ENCODE results near the gene TBC1D22A. TPM values are rescaled to one million over a fixed set of nuclear protein-coding genes. Genes with fewer than 3 reads are reported as not detected.

Gene TBC1D22A
- total RNA-seq, 1 experiment from 2014 or later = 20.9 TPM

GRCh38 chr22:47129902-47130635 is 367.6 kb downstream of the TBC1D22A start:
- intact Hi-C loops (cut with micrococcal nuclease) = no loop called here
- BruUV-seq (replicated peaks) = no TSS peak
- Histone ChIP-seq H3K4me2 (ENCODE audit: low read length) (peak overlapping the region; percentile 77), H3K36me3 (ENCODE audit: control insufficient read depth in 1 of 2, insufficient read depth in 2 of 2, low read length in 2 of 2) (no peaks in the 10 kb centered on the region), H3K9me2 (ENCODE audit: insufficient read depth) (no peaks in the 10 kb centered on the region), H3K27me3 (ENCODE audit: insufficient read depth, low read length) (no peaks in the 10 kb centered on the region), H3K79me2 (ENCODE audit: insufficient read depth, low read length) (no peaks in the 10 kb centered on the region), H3K4me1 (ENCODE audit: control insufficient read depth in 1 of 2, insufficient read depth in 2 of 2, low read length in 2 of 2) (peaks cover 22 to 42% of the 10 kb centered on the region in 2 experiments), H3K9ac (ENCODE audit: low read length) (peak overlapping the region; percentile 63), H3K4me3 (replicated peaks in 1 of 2; ENCODE audit: low read depth in 1 of 2, low read length in 2 of 2) (peak overlapping the region; percentile 28 to 44), H2AFZ (ENCODE audit: low read depth, low read length, poor library complexity, severe bottlenecking) (no peak overlapping the region), H3K9me3 (ENCODE audit: control insufficient read depth in 1 of 2, insufficient read depth in 1 of 2, low read depth in 1 of 2, low read length in 2 of 2) (no peaks in the 10 kb centered on the region), H3K27ac (ENCODE audit: low read depth, low read length) (peak overlapping the region; percentile 79), H4K20me1 (ENCODE audit: insufficient read depth) (no peaks in the 10 kb centered on the region)
- POLR2A ChIA-PET = no interaction called here
- DNase-seq (ENCODE audit: low read depth, low spot score) = peak; percentile 94
- ATAC-seq = peak; percentile 97
- RAD21 ChIA-PET (ENCODE audit: low non-redundant PET in 1 of 2, low total read pairs in 2 of 2, uncharacterized antibody in 2 of 2, unreplicated experiment in 2 of 2) = no interaction called here
- CTCF ChIA-PET = no interaction called here
- no peak for TF ChIP-seq CEBPB (IDR thresholded peaks at IDR 0.05; ENCODE audit: low read depth)
- peak; percentile 72 for TF ChIP-seq POLR2AphosphoS5 (IDR thresholded peaks at IDR 0.05; ENCODE audit: low read depth, low read length)
- TF ChIP-seq REST (IDR thresholded peaks at IDR 0.05; ENCODE audit: low read depth) = no peak
- TF ChIP-seq ZFX (IDR thresholded peaks at IDR 0.05) = no peak
- TF ChIP-seq ELF1 (IDR thresholded peaks at IDR 0.05; ENCODE audit: borderline replicate concordance, low read depth) = no peak
- TF ChIP-seq ATF3 (IDR thresholded peaks at IDR 0.05) = no peak
- peak; percentile 29; the same call in 1 of the 2 replicates for TF ChIP-seq SRF (IDR thresholded peaks at IDR 0.05; ENCODE audit: low read depth)
- TF ChIP-seq EZH2phosphoT487 (IDR thresholded peaks at IDR 0.05; ENCODE audit: borderline replicate concordance) = no peak
- peak; percentile 41 for TF ChIP-seq TCF7L2 (IDR thresholded peaks at IDR 0.05; ENCODE audit: borderline replicate concordance, extremely low read depth, insufficient read depth, insufficient read length)
- TF ChIP-seq SP1 (IDR thresholded peaks at IDR 0.05; ENCODE audit: low read depth) = peak; percentile 70
- TF ChIP-seq ZBTB33 (IDR thresholded peaks at IDR 0.05; ENCODE audit: extremely low read depth, insufficient replicate concordance, low read length) = no peak
- peak; percentile 93 for TF ChIP-seq SIN3A (IDR thresholded peaks at IDR 0.05; ENCODE audit: low read depth)
- peak; percentile 99 for TF ChIP-seq MAX (IDR thresholded peaks at IDR 0.05)
- TF ChIP-seq POLR2A (IDR thresholded peaks at IDR 0.05; ENCODE audit: borderline replicate concordance, extremely low read depth, insufficient read depth, insufficient read length) = no peak
- no peak for TF ChIP-seq CTCF (IDR thresholded peaks at IDR 0.05 in 2 of 3, conservative IDR thresholded peaks at IDR 0.05 in 1 of 3; ENCODE audit: borderline replicate concordance in 1 of 3, insufficient read depth in 1 of 3, low read depth in 2 of 3, low read length in 2 of 3)
- peak; percentile 71 for TF ChIP-seq FOSL1 (IDR thresholded peaks at IDR 0.05; ENCODE audit: low read depth)
- TF ChIP-seq RAD21 (IDR thresholded peaks at IDR 0.05; ENCODE audit: low read depth) = no peak
- TF ChIP-seq EZH2 (IDR thresholded peaks at IDR 0.05) = no peak
- TF ChIP-seq CBX3 (IDR thresholded peaks at IDR 0.05; ENCODE audit: low read depth) = peak; percentile 84
- no peak for TF ChIP-seq ZNF274 (IDR thresholded peaks at IDR 0.05; ENCODE audit: low read depth, low read length)
